NCI-H1092 (cell line): ENCODE data around the gene CFAP100.
A peak's percentile ranks its signal among the peaks of the same experiment; 100 is the strongest.

Experiments used
- DNase-seq: peaks from one replicate; lab custom pipeline; 2025; lab: John Stamatoyannopoulos, UW

CFAP100 gene

DNA sequence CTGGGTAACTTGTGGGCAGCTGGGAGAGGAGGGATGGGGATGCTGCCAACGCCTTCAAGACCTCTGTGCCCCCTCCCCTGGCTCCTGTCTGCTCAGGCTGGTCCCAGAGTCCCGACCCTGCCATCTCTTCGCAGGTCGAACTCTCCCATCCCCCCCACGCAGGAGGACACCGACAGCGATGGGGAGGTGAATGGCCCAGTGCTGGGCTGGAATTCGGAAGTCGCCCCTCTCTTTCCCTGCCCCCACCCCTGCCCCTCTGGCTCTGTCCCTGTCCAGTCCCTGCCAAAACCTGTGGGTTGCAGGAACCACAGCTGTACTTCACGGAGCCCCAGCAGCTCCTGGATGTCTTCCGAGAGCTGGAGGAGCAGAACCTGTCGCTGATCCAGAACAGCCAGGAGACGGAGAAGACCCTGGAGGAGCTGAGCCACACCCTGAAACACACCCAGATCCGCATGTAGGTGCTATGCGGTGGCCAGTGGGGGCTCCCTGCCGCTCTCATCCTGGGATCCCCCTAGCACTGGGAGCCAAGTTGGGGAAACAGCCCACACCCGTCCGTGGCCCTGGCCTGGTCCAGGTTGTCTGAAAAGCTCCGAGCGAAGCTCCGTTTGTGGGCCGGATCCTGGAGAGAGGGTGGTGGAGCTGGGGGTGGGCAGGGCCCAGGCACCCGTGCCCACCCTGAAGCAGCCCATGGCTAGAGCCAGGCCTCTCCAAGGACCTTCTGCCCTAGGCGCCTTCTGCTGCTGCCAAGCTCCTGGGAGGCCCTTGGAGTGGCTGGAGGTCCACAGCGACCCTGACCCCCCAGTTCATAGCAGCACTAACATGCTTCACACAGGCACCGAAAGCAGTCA, 28.7 kb downstream of the CFAP100 start:
- no peak for DNase-seq

DNA sequence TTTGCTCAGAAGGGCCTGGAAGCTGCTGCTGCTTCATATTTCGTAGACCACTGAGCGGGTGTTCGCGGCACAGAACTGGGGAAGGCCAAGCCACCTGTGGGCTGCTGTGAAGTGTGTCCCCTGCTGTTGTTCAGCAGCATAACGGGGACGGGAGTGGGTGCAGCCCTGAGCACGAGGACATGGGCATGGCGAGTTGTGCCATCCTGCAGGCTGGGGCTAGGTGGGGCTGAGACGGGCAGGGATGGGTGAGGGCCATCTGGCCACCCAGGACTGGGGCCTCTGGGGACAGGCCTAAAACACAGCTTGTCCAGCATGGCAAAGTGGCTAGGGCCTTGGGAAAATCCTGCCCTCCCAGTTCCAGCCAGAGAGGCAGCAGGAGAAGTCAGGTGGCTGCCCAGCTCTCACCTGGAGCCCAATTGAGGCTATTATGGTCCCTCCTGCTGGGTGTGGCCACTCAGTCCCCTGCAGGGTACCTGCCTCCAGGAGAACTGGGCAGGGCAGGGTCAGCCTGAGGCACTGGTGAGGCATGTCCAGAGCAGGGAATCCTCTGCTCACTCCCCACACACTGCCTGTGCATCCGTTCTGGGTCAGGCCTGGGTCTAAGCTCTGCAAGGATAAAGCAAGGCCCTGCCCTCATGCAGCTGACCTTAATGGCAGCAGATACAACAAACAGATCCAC, 29.5 kb downstream of the CFAP100 start:
- DNase-seq = no peak

DNA sequence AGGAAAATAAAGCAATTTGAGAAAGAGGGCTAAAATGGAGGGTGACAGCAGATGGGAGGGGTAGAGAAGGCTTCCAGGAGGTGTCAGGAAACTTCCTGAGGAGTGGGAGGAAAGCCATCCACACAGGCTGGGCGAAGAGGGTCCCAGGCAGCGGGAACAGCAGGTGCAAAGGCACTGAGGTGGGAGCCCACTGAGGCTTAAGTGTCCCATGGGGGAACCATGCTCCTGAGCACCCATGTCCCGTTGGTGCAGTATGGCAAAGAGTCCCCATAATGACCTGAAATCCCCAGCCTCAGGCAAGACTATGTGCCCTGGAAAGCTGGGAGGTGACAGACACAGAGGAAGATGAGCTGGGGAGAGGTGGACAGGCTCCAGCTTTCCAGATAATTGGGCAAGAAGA, 30.0 kb downstream of the CFAP100 start:
- no peak for DNase-seq

DNA sequence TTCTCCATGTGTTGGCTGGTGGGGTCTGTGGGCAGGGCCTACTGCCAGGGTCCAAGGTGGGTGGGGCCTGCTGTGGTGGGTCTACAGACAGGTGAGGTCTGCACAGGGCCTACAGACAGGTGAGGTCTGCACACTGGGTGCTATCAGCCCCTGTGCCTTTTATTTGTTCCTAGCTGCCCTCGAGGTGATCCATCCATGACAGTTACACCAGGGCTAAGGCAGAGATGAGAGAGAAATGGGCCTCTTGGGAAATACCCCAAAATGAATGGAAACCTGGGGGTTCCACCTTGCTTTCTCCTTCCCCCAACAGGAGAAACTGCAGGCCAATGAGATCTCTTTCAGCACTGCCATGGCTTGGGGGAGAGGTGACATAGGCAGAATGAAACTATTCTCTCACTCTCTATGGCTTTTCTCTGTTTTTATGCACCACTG, 36.4 kb downstream of the CFAP100 start:
- DNase-seq = no peak

- no peak for DNase-seq
These were observed 37.8 kb downstream of the CFAP100 start for GRCh38 chr3:126432361-126433104.

DNA sequence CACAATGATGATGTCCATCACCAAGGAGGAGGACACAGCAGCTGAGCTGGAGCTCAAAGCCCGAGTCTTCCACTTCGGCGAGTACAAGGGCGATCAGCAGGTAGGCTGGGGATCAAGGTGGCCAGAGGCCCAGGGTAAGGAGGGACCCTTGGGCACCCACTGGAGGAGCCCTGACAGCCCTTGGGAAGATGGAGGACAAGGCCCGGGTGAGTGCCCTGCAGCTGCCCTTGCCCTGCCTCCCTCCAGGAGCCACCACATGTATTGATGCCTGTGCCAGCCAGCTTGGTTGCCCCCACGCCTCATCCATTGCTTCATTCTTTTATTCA, 38.4 kb downstream of the CFAP100 start:
- no peak for DNase-seq

GRCh38 chr3:126433496-126434263, 39.0 kb downstream of the CFAP100 start:
- peak; percentile 51 for DNase-seq

- no peak for DNase-seq
These were observed 39.5 kb downstream of the CFAP100 start for GRCh38 chr3:126434264-126434590.

DNA sequence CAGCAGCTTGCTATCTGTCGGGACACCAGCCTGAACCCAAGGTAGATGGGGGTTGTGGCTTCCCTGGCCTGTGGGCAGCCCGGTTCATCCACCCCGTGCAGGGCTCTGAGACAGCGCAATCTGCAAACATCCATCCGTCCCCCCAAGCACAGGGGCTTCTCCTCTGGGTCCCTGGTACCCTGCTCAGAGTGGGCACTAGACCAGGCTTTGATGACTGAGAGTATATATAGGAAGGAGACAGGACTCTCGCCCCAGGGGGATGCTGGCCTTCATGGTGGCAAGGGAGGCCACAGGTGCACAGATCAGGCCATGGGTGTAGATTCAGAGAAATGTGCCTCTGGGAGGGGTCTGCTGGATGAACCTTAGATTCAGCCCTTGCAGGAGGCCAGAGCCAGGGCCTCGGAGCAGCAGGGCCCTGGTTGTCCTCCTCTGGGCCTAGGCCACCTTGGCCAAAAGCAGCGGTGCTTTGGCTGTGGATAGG, 40.3 kb downstream of the CFAP100 start:
- DNase-seq = no peak

GRCh38 chr3:126435456-126436315, 41.0 kb downstream of the CFAP100 start:
- no peak for DNase-seq

- DNase-seq = no peak
These were observed 42.4 kb downstream of the CFAP100 start for GRCh38 chr3:126436826-126437717.

DNA sequence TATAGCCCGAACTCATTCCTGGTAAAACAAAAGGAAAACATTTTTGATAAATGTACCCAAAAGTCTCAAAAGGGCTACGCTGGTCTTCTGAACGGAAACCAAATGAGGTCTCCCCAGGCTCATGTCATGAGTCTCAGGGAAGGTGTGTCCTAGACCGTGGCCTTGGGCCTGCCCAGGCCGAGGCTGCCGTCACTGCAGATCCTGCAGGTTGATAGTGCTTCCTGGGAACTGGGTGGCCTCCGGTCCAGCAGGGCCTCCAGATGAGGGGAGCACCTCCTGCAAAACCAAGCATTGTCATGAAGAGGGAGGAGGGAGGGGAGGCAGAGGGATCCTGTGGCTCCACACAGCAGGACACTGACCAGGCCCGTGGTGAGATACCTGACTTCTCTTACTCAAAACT, 43.5 kb downstream of the CFAP100 start:
- DNase-seq = no peak

- DNase-seq = no peak
These were observed 44.0 kb downstream of the CFAP100 start for GRCh38 chr3:126438746-126439145.

- no peak for DNase-seq
These were observed 44.7 kb downstream of the CFAP100 start for GRCh38 chr3:126439346-126439967.

DNA sequence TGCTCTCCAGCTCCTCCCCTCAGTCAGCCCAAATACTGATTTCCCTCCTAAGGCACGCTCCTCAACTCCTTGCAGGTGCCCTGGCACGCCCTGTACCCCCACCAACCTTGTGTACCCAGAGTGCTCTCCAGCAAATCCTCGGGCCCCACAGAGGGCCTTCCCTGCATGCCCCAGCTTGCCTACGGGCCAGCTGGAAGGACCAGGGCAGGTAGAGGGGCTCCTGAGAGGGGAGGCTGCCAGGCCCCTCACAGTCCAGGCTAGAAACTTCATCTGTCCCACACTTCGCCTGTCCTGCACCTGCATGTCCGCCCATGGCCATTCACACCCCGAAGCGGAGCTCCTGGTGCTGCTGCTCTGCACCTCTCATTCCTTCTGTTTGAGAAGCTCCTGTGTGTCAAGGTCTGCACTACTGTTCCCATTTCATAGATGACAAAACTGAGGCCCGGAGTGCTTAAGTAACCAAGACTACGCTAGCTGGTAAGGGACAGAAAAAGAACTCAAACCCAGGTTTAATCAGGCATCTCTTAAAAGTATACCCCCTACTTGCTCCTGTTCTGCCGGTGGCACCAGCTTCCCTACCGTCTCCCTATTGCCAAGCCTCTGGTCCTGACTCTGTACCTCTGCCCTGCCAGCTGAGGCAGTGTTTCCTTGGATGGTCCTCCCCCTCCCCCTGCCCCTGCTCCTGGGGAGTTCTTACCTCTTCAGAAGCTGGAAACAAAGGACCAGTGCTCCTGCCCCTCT, 45.4 kb downstream of the CFAP100 start:
- no peak for DNase-seq

- DNase-seq = no peak
These were observed 45.9 kb downstream of the CFAP100 start for GRCh38 chr3:126440709-126440995.

GRCh38 chr3:126441256-126441880, 46.7 kb downstream of the CFAP100 start:
- no peak for DNase-seq

DNA sequence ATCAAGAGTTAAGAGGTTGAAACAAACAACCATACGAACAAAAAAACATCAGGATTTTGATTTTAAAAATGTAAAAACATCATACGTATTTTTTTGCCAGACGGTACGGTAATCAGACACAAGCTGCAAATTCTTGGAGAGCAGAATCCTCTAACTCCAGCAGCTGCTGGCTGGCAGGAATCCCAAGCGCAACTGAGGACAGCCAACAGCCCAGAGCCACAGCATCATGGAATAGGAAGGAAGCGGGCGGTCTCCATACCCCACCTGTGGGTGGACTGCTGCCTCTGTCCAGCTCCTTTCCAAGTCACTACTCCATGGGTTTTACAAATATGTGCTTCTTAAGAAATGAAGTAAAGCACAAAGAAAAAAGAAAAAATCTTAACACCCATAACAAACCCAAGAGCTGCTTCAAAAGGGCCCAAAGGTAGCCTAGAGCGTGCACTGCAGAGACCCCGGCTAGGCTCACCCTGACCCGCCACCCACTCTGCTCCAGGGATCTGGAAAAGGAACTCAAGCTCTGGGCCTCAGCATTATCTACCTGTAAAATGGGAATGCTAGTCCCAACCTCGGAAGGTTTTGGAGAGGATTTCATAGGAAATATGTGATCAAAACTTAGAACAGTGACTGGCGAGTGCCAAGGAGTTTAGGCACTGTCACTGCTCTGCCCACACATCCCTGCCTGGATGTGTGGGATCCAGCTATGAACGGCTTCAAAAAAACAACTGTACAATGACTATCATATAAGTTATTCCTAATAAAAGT, 47.6 kb downstream of the CFAP100 start:
- DNase-seq = no peak
